PFSK-1 (cell line): ENCODE results near the gene ZNF688.

Experiments used
- FOXP2 ChIP-seq: optimal IDR thresholded peaks from 2 replicates; pipeline ENCODE3; 2011; ENCODE audit warnings: borderline replicate concordance, control low read depth, inconsistent platforms; ENCODE audit not compliant: insufficient read depth; ENCODE audit errors: extremely low read length, extremely low read depth
- POLR2AphosphoS5 ChIP-seq: IDR thresholded peaks from 2 replicates; pipeline ENCODE4 v1.6.1; 2012; ENCODE audit warnings: low read depth, mild to moderate bottlenecking, control low read depth, low read length, moderate library complexity
- REST ChIP-seq, 2 experiments: IDR thresholded peaks; 2 replicates each; pipeline versions ENCODE4 v1.6.1 to v1.8.0; 2011 to 2012; ENCODE audit warnings: low read depth in 2 of 2, low read length in 2 of 2, control low read depth in 1 of 2, inconsistent platforms in 1 of 2, mild to moderate bottlenecking in 1 of 2, moderate library complexity in 1 of 2; ENCODE audit not compliant: insufficient read depth in 1 of 2
- SIN3A ChIP-seq: IDR thresholded peaks from 2 replicates; pipeline ENCODE4 v1.6.1; 2012; ENCODE audit warnings: mild to moderate bottlenecking, low read length, moderate library complexity, borderline replicate concordance; ENCODE audit not compliant: insufficient read depth
- TAF1 ChIP-seq: IDR thresholded peaks from 2 replicates; pipeline ENCODE4 v1.6.1; 2012; ENCODE audit warnings: low read length, control low read depth, borderline replicate concordance; ENCODE audit not compliant: insufficient read depth

Gene ZNF688

DNA sequence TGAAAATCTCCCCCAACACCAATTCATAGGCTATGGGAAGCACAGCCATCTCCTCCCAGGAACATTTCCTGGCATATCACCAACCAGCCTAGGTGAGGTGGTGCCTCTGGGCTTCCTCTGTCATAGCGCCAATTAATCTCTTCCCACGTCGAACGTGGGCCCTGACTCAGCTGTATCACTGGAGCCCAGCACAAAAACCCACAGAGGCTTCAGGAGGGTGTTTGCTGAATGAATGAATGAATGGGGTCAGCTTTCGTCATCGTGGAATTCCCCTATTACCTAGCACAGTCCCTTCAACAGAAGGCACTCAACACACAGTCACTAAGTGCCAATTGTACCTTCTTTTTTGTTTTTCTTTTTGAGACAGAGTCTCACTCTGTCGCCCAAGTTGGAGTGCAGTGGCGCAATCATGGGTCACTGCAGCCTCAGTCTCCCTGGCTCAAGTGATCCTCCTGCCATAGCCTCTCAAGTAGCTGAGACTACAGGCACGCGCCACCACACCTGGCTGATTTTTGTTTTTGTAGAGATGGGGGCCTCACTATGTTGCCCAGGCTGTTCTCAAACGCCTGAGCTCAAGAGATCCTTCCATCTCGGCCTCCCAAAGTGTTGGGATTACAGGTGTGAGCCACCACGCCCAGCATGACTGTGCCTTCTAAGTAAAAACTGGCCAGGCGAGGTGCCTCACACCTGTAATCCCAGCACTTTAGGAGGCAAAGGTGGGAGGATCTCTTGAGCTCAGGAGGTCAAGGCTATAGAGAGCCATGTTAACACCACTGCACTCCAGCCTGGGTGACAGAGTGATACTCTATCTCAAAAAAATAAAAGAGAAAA lies 4.1 kb downstream of the ZNF688 start:
- TF ChIP-seq POLR2AphosphoS5: no peak
- TF ChIP-seq TAF1: no peak
- no peak for TF ChIP-seq SIN3A
- TF ChIP-seq REST (IDR thresholded peaks at IDR 0.05; ENCODE audit: insufficient read depth in 1 of 2, low read depth in 2 of 2, low read length in 2 of 2): no peak
- TF ChIP-seq FOXP2: no peak

- no peak for TF ChIP-seq REST (IDR thresholded peaks at IDR 0.05; ENCODE audit: insufficient read depth in 1 of 2, low read depth in 2 of 2, low read length in 2 of 2)
- TF ChIP-seq SIN3A: no peak
- TF ChIP-seq FOXP2: no peak
- TF ChIP-seq POLR2AphosphoS5: no peak
- no peak for TF ChIP-seq TAF1
Measured at GRCh38 chr16:30566531-30566930, 5.0 kb downstream of the ZNF688 start.

- TF ChIP-seq SIN3A (no peak), POLR2AphosphoS5 (no peak), TAF1 (no peak), FOXP2 (no peak), REST (IDR thresholded peaks at IDR 0.05; ENCODE audit: insufficient read depth in 1 of 2, low read depth in 2 of 2, low read length in 2 of 2) (no peak)
Measured at GRCh38 chr16:30565984-30566383, 5.5 kb downstream of the ZNF688 start.

GRCh38 chr16:30565526-30565925 lies 6.0 kb downstream of the ZNF688 start:
- TF ChIP-seq POLR2AphosphoS5: no peak
- TF ChIP-seq SIN3A: no peak
- no peak for TF ChIP-seq FOXP2
- no peak for TF ChIP-seq TAF1
- TF ChIP-seq REST (IDR thresholded peaks at IDR 0.05; ENCODE audit: insufficient read depth in 1 of 2, low read depth in 2 of 2, low read length in 2 of 2): no peak
